ENCODE measurements around the gene GALNTL6.
"Not testable (repeated sequence)": the region's sequence is repeated elsewhere in the genome, so short reads cannot be mapped to it uniquely, and the experiment has no call there.

The GALNTL6 gene

GRCh38 chr4:172393220-172393619 lies 580.0 kb downstream of the GALNTL6 start:
- no peak for TF ChIP-seq CTCF (conservative IDR thresholded peaks at IDR 0.05; ENCODE audit: control insufficient read depth, insufficient read depth, low read depth, low read length)

GRCh38 chr4:172404676-172405075 lies 591.5 kb downstream of the GALNTL6 start:
- no peak for TF ChIP-seq CTCF (conservative IDR thresholded peaks at IDR 0.05; ENCODE audit: control insufficient read depth, insufficient read depth, low read depth, low read length)
- DNase-seq (ENCODE audit: low read depth), result no peak
- no peak overlapping the region for H3K4me3 ChIP-seq (ENCODE audit: control insufficient read depth, low read depth, low read length)

More at GRCh38 chr4:172393220-172393619, 580.0 kb downstream of the GALNTL6 start:
- H3K4me3 ChIP-seq (ENCODE audit: control insufficient read depth, low read depth, low read length), result no peak overlapping the region
- DNase-seq (ENCODE audit: low read depth), result no peak

- H3K4me3 ChIP-seq (ENCODE audit: control insufficient read depth, low read depth, low read length), result no peak overlapping the region
- no peak for DNase-seq (ENCODE audit: low read depth)
- no peak for TF ChIP-seq CTCF (conservative IDR thresholded peaks at IDR 0.05; ENCODE audit: control insufficient read depth, insufficient read depth, low read depth, low read length)
These were observed 597.2 kb downstream of the GALNTL6 start for GRCh38 chr4:172410363-172410762.

- no peak overlapping the region for H3K4me3 ChIP-seq (ENCODE audit: control insufficient read depth, low read depth, low read length)
- no peak for DNase-seq (ENCODE audit: low read depth)
- TF ChIP-seq CTCF (conservative IDR thresholded peaks at IDR 0.05; ENCODE audit: control insufficient read depth, insufficient read depth, low read depth, low read length), result no peak
These were observed 597.9 kb downstream of the GALNTL6 start for GRCh38 chr4:172411149-172411548.

GRCh38 chr4:172412851-172413580 lies 599.8 kb downstream of the GALNTL6 start:
- TF ChIP-seq CTCF (conservative IDR thresholded peaks at IDR 0.05; ENCODE audit: control insufficient read depth, insufficient read depth, low read depth, low read length), result no peak
- no peak for DNase-seq (ENCODE audit: low read depth)
- H3K4me3 ChIP-seq (ENCODE audit: control insufficient read depth, low read depth, low read length), result no peak overlapping the region

GRCh38 chr4:172428979-172429378 lies 615.8 kb downstream of the GALNTL6 start:
- DNase-seq (ENCODE audit: low read depth); H3K4me3 ChIP-seq (ENCODE audit: control insufficient read depth, low read depth, low read length): not testable (repeated sequence)

- DNase-seq (ENCODE audit: low read depth), result no peak
- no peak for TF ChIP-seq CTCF (conservative IDR thresholded peaks at IDR 0.05; ENCODE audit: control insufficient read depth, insufficient read depth, low read depth, low read length)
- H3K4me3 ChIP-seq (ENCODE audit: control insufficient read depth, low read depth, low read length), result no peak overlapping the region
These were observed 667.3 kb downstream of the GALNTL6 start for GRCh38 chr4:172480471-172480870.
